GM18907 (cell line): ENCODE data around the gene ABCB8.
"Not testable (repeated sequence)": the region's sequence is repeated elsewhere in the genome, so short reads cannot be mapped to it uniquely, and the experiment has no call there.

Experiments used
- ATAC-seq: cut with Tn5 transposase; IDR thresholded peaks from one replicate; pipeline ENCODE4 v1.9.1; 2021; ENCODE audit warnings: mild to moderate bottlenecking, moderate library complexity; ENCODE audit not compliant: unreplicated experiment

ABCB8 gene

DNA sequence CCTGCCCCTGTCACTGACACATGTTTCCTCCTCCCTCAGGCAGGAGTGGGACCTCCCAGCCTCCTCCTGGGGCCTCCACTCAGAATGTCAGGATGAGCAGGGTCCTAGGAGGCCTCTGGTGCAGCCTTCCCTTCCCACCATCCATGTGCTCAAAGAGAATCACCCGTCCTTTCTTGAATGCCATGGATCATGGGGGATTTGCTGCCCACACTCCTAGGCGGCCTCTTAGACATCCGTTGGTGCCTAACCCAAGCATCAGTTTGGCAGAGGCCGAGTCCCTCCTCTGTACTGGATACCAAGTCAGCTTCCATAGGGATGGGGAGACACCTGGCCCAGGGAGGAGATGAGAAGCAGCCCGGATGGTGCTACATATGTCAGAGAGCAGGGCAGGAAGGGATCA lies 30.4 kb upstream of the ABCB8 start:
- no peak for ATAC-seq

DNA sequence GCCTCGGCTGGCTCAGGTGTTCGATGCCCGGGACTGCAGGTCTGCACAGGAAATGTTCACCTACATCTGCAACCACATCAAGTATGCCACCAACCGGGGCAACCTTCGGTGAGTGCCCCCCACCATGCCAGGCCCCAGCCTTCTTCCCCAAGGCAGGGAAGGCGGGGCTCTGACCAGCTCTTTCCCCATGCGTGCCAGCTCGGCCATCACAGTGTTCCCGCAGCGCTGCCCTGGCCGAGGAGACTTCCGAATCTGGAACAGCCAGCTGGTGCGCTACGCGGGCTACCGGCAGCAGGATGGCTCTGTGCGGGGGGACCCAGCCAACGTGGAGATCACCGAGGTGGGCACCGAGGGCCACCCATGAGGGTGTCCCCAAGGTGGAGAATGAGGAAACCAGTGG lies 29.9 kb upstream of the ABCB8 start:
- ATAC-seq, result no peak

DNA sequence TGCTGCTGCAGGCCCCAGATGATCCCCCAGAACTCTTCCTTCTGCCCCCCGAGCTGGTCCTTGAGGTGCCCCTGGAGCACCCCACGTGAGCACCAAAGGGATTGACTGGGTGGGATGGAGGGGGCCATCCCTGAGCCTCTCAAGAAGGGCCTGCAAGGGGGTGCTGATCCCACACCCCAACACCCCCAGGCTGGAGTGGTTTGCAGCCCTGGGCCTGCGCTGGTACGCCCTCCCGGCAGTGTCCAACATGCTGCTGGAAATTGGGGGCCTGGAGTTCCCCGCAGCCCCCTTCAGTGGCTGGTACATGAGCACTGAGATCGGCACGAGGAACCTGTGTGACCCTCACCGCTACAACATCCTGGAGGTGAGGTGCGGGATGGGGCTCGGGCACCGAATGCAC lies 29.2 kb upstream of the ABCB8 start:
- ATAC-seq, result no peak

DNA sequence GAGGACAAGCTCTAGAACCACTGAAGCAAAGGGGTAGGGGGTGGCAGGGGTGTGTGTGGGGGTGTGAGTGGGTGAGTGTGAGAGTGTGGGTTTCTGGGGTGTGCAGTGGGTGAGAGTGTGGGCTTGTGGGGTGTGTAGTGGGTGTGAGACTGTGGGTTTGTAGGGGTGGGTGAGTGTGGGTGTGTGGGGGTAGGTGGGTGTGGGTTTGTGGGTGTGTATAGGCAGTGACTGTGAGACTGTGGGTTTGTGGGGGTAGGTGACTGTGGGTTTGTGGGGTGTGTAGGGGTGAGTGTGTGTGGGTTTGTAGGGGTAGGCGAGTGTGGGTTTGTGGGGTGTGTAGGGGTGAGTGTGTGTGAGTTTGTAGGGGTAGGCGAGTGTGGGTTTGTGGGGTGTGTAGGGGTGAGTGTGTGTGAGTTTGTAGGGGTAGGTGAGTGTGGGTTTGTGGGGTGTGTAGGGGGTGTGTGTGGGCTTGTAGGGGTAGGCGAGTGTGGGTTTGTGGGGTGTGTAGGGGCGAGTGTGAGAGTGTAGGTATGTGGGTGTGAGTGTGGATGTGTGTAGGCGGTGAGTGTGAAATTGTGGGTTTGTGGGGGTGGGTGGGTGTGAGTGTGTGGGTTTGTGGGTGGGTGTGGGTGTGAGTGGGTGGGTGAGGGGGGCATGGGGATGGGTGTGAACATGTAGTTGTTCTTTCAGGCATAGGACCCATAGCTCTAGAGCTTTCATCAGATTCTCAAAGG lies 28.6 kb upstream of the ABCB8 start:
- no peak for ATAC-seq

DNA sequence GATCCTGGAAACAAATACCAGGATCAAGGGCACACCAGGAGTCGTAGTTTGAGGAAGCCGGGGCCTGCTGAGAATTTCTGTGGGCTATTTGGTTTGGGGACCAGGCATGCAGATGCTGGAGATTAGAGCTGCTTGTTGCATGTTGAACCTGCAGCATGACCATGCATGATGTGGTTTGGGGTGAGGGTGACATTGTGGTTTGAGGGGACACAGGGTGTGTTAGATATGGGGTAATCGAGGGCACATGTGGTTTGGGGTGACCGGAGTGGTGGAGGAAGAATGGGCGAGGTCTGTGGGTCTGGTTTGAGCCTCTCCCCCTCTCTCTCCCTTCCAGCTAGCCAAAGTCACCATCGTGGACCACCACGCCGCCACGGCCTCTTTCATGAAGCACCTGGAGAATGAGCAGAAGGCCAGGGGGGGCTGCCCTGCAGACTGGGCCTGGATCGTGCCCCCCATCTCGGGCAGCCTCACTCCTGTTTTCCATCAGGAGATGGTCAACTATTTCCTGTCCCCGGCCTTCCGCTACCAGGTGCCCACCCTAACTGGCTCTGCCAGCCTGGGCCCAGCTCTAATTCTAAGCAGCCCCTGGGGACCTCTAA lies 27.3 kb upstream of the ABCB8 start:
- ATAC-seq, result no peak

DNA sequence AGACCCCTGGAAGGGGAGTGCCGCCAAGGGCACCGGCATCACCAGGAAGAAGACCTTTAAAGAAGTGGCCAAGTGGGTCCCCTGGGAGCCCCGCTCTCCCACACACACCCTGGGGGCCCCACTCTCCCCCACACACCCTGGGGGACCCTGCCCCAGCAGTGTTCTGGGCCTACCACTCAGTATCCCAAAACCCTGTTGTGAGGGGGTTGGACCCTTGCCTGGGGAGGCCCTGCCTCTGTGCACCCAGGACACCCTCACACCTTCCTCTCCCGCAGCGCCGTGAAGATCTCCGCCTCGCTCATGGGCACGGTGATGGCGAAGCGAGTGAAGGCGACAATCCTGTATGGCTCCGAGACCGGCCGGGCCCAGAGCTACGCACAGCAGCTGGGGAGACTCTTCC lies 26.7 kb upstream of the ABCB8 start:
- ATAC-seq, result no peak

DNA sequence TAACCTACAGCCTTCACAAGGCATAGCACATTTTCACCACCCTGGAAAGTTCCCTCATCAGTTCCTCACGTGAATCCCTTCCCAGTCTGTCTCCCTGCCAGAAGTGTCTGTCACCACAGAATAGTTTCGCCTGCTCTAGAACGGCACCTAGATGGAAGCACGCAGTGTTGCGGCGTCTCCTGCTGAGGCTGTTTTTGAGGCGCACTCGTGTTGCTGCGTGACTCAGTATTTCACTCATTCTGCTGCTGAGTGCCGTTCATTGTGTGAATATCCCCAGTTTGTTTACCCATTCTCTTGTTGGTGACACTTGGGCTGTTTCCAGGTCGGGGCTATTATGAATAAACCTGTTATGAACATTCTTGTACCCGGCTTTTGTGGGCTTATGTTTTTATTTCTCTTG lies 24.7 kb upstream of the ABCB8 start:
- ATAC-seq, result no peak

DNA sequence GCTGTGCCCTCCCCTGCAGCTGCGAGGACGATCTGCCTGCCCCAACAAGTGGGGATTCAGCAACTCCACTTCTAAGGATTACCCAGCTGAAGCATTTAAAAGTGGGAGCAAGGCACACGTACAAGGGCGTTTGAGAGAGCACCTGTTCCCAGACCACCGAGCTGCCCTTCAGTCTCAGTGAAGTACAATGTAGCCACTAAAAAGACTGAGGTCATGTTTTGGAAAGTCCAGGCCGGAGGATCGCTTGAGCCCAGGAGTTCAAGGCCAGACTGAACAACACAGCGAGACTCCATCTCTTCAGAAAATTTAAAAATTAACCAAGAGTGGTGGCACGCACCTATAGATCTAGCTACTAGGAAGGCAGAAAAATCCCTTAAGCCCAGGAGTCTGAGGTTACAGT lies 22.7 kb upstream of the ABCB8 start:
- no peak for ATAC-seq

DNA sequence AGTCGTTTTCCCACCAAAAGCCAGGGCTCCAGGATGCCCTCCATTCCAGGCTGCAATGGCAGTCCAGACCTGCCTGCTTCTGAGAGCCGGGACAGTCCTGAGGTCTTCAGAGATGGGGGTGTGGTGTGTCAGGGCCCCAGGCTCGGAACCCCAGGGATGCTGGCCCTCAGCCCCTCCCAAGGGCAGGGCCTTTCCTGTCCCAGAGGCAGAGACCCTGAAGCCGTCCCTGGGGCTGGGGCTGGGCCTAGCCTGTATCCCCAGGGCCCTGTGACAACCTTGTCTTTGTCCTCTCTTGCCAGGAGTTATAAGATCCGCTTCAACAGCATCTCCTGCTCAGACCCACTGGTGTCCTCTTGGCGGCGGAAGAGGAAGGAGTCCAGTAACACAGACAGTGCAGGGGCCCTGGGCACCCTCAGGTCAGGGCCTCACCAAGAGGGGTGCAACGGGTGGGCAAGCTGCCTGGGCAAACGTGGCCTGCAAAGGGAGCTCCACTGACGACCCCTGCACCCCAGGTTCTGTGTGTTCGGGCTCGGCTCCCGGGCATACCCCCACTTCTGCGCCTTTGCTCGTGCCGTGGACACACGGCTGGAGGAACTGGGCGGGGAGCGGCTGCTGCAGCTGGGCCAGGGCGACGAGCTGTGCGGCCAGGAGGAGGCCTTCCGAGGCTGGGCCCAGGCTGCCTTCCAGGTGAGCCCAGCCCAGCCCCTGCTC lies 21.5 kb upstream of the ABCB8 start:
- ATAC-seq, result no peak

DNA sequence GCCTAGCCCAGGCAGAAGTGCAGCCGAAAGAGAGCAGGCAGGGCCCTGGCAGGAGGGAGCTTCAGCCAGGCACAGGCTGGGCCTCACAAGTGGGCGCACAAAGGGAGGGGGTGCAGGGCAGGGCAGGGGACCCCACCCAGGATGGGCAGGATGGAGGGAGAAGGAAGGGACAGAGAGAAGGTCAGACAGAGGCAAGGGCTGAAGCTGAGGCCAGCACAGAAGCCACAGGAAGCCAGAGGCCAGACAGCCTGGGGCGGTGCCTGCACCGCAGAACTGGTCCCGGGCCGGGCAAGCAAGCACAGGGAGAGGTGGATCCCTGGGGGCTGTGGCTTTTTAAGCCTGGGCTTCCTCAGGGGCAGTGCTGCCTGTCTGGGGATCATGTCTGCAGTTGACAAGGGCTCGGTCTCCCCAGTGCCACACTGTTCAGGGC lies 20.8 kb upstream of the ABCB8 start:
- no peak for ATAC-seq

DNA sequence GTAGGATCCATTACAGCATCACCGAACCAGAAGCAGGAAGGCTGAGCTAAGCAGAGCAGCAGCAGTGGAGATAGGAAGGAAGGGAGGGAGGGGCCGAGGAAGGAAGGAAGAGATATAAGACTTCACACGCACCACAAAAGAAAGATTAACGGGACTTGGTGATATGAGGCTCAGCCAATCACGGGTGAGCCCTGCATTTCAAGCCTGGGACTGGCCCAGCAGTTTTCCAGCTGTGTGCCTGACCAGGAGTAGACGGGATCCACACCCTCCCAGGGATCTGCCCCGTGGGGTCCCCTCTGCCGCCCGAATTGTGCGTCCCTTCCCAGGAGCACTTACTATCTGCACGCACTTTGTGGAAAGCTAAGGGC lies 20.1 kb upstream of the ABCB8 start:
- ATAC-seq, result no peak

DNA sequence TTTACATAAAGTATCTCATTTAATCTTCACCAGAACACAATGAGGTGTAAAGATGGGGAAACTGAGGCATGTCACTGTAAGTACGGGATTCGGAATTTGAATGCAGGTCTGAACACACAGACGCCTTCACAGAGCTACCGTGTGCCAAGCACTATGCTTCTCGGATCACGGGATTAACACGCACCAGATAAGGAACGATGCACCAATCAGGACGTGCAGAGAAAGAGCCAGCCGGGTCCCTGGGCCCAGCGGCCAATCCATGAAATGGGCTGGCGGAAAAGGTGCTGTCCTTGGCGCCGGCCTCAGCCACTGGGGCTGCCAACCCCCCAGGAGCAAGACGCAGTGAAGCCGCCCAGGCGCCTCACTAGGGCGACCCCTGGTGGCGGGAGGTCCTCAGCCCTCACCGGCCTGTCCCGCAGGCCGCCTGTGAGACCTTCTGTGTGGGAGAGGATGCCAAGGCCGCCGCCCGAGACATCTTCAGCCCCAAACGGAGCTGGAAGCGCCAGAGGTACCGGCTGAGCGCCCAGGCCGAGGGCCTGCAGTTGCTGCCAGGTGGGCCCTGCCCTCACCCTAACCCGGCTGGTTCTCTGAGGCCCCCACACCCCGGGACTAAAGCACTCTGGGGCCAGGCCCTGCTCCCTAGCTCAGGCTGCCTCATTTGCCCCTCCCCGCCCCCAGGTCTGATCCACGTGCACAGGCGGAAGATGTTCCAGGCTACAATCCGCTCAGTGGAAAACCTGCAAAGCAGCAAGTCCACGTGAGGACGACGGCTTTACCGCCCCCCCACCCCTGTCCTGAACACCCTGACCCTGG lies 19.5 kb upstream of the ABCB8 start:
- ATAC-seq, result peak; percentile 84

DNA sequence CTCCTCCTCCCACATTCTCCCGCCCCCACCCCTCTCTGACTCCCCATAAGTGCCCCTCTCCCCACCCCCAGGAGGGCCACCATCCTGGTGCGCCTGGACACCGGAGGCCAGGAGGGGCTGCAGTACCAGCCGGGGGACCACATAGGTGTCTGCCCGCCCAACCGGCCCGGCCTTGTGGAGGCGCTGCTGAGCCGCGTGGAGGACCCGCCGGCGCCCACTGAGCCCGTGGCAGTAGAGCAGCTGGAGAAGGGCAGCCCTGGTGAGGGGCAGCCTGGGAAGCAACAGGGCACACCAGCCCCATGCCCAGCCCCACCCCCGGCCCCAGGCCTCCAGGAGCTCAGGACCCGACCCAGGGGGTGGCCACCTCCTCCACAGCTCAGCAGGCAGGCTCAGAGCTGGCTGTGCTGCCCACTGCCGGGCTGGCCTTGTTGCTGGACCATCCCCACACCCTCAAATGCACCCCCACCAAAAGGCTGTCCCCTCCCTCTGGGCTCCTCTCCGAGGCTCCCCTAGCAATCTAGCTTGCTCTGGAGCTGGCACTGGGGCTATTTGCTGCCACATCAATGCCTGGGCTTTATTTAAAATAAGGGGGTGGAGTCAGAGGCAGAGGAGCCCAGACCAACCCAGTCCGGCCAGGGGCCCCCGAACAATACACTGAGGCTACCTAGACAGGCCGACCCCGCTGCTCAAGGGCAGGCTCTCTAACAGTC lies 18.8 kb upstream of the ABCB8 start:
- no peak for ATAC-seq

DNA sequence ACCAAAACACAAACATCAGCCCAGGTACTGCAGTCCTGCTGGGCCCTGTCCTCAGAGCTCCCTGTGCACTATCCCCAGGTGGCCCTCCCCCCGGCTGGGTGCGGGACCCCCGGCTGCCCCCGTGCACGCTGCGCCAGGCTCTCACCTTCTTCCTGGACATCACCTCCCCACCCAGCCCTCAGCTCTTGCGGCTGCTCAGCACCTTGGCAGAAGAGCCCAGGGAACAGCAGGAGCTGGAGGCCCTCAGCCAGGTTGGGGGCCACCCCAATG lies 18.3 kb upstream of the ABCB8 start:
- ATAC-seq, result no peak

DNA sequence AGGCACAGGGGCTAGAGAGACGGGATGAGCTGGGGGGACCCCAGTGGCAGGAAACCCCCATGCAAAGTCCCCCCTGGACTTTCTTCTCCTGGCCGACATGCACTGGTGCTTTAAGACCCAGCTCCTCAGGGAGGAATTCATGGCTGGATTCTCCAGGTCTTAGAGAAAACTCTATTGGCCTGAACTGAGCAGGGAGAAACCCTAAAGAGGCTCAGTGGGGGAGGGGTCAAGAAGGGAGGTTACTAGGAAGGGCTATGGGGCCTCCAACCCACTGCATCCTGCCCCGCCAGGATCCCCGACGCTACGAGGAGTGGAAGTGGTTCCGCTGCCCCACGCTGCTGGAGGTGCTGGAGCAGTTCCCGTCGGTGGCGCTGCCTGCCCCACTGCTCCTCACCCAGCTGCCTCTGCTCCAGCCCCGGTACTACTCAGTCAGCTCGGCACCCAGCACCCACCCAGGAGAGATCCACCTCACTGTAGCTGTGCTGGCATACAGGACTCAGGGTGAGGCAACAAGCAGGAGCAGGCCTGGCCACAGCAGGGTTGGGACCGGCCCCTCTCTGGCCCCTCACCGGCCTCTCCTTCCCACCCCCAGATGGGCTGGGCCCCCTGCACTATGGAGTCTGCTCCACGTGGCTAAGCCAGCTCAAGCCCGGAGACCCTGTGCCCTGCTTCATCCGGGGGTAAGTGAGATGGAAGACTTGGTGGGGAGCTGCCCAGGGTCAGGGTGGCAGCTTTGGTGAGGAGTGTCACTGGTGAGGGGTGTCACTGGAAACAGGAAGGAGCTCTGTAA lies 17.7 kb upstream of the ABCB8 start:
- ATAC-seq, result no peak

DNA sequence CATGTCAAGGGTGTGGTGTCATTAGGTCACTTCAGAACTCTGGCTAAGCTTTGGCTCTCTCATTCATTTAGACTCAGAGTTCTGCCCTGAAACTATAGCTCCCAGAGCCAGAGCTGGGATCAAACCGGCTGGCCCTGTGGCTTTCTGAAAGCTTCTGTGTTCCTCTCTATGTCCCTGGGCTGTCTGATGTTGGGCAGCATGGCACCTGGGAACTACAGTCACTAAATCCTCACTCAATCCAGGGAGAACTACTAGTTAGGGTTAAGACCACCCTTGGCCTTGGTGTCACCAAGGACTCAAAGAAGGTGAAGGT lies 17.2 kb upstream of the ABCB8 start:
- ATAC-seq, result no peak

DNA sequence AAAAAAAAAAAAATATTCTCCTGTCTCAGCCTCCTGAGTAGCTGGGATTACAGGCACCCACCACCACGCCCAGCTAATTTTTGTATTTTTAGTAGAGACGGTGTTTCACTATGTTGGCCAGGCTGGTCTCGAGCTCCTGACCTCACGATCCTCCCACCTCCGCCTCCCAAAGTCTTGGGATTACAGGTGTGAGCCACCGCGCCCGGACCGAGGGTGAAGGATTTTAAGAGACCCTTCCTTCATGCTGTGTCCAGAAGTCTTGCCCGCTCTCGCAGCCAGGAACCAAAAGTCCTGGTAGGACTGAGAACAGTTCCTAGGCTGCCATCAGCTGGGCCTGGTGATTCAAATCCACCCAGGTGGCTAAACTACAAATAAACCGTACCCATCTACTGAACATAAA lies 16.6 kb upstream of the ABCB8 start:
- not testable (repeated sequence) for ATAC-seq

DNA sequence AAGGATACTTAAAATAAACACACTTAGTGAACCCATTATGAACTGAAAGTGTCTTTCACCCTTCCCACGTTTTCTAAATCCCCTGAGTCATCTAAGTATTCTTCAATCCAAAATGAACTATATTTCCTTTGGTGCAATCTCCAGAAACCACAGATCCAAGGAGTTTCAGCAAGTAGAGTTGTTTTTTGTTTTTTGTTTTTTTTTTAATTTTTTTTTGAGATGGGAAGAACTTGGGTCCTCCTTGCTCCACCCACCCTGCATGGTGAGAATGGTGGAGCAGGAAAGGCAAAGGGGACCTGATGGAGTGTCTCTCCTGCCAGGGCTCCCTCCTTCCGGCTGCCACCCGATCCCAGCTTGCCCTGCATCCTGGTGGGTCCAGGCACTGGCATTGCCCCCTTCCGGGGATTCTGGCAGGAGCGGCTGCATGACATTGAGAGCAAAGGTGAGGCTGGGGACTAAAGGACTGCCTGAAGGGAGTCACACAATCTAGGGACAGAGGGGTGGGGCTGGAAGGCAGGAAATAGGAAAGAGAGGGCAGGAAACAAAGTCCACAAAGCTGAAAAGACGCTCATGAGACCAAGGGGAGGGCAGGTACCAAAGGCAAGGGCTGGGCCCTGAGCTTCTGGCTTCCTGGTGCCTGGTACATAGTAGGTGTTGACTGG lies 16.1 kb upstream of the ABCB8 start:
- no peak for ATAC-seq

DNA sequence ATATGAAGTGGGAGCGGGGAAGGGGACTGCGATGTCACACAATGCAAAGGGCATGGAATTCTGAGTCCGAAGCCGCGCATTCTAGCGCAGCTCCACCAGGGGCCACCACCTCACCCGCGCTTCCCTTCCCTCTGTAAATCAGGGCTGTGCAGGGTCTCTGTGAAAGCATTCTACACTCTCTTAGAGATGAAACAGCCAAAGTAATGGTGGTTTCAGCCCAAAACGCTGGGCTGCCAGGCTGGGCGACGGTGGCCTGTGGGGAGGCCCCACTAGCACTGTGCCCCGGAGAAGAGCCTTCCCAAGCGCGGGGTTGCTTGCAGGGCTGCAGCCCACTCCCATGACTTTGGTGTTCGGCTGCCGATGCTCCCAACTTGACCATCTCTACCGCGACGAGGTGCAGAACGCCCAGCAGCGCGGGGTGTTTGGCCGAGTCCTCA lies 15.3 kb upstream of the ABCB8 start:
- ATAC-seq, result no peak

DNA sequence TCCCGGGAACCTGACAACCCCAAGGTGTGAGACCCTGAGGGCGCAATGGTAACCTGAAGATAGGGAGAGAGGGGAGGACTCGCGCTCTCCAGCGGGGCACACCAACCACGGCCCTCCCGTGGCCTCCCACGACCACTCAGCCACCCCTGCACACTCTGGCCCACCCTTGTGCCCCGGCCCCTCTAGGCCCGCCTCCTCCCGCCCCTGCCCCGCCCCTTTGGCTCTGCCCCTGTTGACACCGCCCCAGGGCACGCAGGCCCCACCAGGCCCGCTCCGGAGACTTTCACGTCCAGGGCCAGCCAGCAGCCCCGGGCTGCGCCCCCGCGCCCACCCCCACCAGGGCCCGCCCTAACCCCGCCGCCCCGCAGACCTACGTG lies 14.9 kb upstream of the ABCB8 start:
- ATAC-seq, result no peak
